Left lobe of liver (tissue), 2 donors: ENCODE measurements around the gene KIAA1671. TPM values are rescaled to one million over a fixed set of nuclear protein-coding genes. Genes with fewer than 3 reads are reported as not detected.

Experiments used
- ATAC-seq: fragments of 200-7000 bp; cut with Tn5 transposase; one replicate; pipeline ENCODE4 v1.9.1; 2020; ENCODE audit warnings: mild to moderate bottlenecking, moderate library complexity
- DNase-seq: peaks from one replicate; pipeline ENCODE4 v3.0.0-alpha.2; 2020; ENCODE audit warnings: low spot score
- total RNA-seq: library from RNA; stranded (reverse); gene quantifications from one replicate; pipeline ENCODE4 v1.2.1, GENCODE V29; 2021
- donor health status: DM: no; HTN: no; CAD: no; lungs with moderate emphysema.
- donor health status: DM: no; HTN: yes; CAD: no.

Gene KIAA1671
- total RNA-seq, 1 donor from 2014 or later, result 38.9 TPM

- ATAC-seq (no peak), DNase-seq (no peak)
These were observed 132.0 kb downstream of the KIAA1671 start for GRCh38 chr22:25084405-25085107.

- DNase-seq, result no peak
- ATAC-seq, result no peak
These were observed 132.6 kb downstream of the KIAA1671 start for GRCh38 chr22:25085156-25085555.

- peak; percentile 71 for ATAC-seq
- DNase-seq, result no peak
These were observed 133.7 kb downstream of the KIAA1671 start for GRCh38 chr22:25085930-25086901.

GRCh38 chr22:25086902-25087282 lies 134.4 kb downstream of the KIAA1671 start:
- ATAC-seq, result no peak

GRCh38 chr22:25090225-25090890 lies 137.8 kb downstream of the KIAA1671 start:
- no peak for ATAC-seq
- no peak for DNase-seq

More at GRCh38 chr22:25086902-25087282, 134.4 kb downstream of the KIAA1671 start:
- no peak for DNase-seq

GRCh38 chr22:25091458-25091857 lies 138.9 kb downstream of the KIAA1671 start:
- no peak for ATAC-seq

GRCh38 chr22:25092119-25092518 lies 139.6 kb downstream of the KIAA1671 start:
- no peak for DNase-seq
- ATAC-seq, result no peak

More at GRCh38 chr22:25091458-25091857, 138.9 kb downstream of the KIAA1671 start:
- no peak for DNase-seq

- DNase-seq (no peak), ATAC-seq (no peak)
These were observed 142.1 kb downstream of the KIAA1671 start for GRCh38 chr22:25094579-25094978.

GRCh38 chr22:25095869-25096268 lies 143.4 kb downstream of the KIAA1671 start:
- no peak for ATAC-seq
- DNase-seq, result no peak

- no peak for ATAC-seq
- DNase-seq, result no peak
These were observed 144.3 kb downstream of the KIAA1671 start for GRCh38 chr22:25096638-25097405.

- ATAC-seq, result no peak
- DNase-seq, result no peak
These were observed 146.0 kb downstream of the KIAA1671 start for GRCh38 chr22:25098445-25099081.

- no peak for DNase-seq
- ATAC-seq, result no peak
These were observed 146.7 kb downstream of the KIAA1671 start for GRCh38 chr22:25099202-25099601.

GRCh38 chr22:25100402-25100801 lies 147.9 kb downstream of the KIAA1671 start:
- DNase-seq (no peak), ATAC-seq (no peak)

GRCh38 chr22:25100948-25101347 lies 148.4 kb downstream of the KIAA1671 start:
- ATAC-seq (no peak), DNase-seq (no peak)

GRCh38 chr22:25101501-25101900 lies 149.0 kb downstream of the KIAA1671 start:
- DNase-seq (no peak), ATAC-seq (no peak)

GRCh38 chr22:25101986-25102385 lies 149.5 kb downstream of the KIAA1671 start:
- no peak for DNase-seq
- no peak for ATAC-seq

- ATAC-seq, result peak; percentile 70
- DNase-seq, result no peak
These were observed 150.2 kb downstream of the KIAA1671 start for GRCh38 chr22:25102722-25103121.

GRCh38 chr22:25104367-25104766 lies 151.9 kb downstream of the KIAA1671 start:
- DNase-seq (no peak), ATAC-seq (no peak)

- DNase-seq, result no peak
- ATAC-seq, result no peak
These were observed 153.5 kb downstream of the KIAA1671 start for GRCh38 chr22:25105817-25106650.
